Rectal smooth muscle tissue (tissue), 1 donor: ENCODE results near the gene HTRA3.

ENCODE experiments used
- H3K27ac ChIP-seq: one replicate; pipeline ENCODE4 v1.7.0; 2013; ENCODE audit warnings: low read depth, low read length, inconsistent platforms
- H3K27me3 ChIP-seq: one replicate; pipeline ENCODE4 v1.7.0; 2013; ENCODE audit warnings: low read length; ENCODE audit not compliant: control insufficient read depth, insufficient read depth
- H3K36me3 ChIP-seq: one replicate; pipeline ENCODE4 v1.7.0; 2013; ENCODE audit warnings: low read length; ENCODE audit not compliant: control insufficient read depth, insufficient read depth
- H3K4me1 ChIP-seq: one replicate; pipeline ENCODE4 v1.7.0; 2013; ENCODE audit warnings: low read length; ENCODE audit not compliant: control insufficient read depth, insufficient read depth
- H3K4me3 ChIP-seq: one replicate; pipeline ENCODE4 v1.7.0; 2013; ENCODE audit warnings: low read length
- H3K9ac ChIP-seq: one replicate; pipeline ENCODE4 v1.7.0; 2013; ENCODE audit warnings: low read length

Gene HTRA3

GRCh38 chr4:8268901-8269534 is 536 bp upstream of the HTRA3 start:
- H3K4me3 ChIP-seq, result peak overlapping the region; percentile 62
- H3K27me3 ChIP-seq, result peaks cover 3% of the 10 kb centered on the region
- H3K36me3 ChIP-seq, result no peaks in the 10 kb centered on the region
- peaks cover 25% of the 10 kb centered on the region for H3K4me1 ChIP-seq
- H3K27ac ChIP-seq, result peak overlapping the region; percentile 77
- H3K9ac ChIP-seq, result peak overlapping the region; percentile 8

GRCh38 chr4:8270418-8270771 is 841 bp downstream of the HTRA3 start:
- peak overlapping the region; percentile 9 for H3K27ac ChIP-seq
- H3K27me3 ChIP-seq, result peaks cover 3% of the 10 kb centered on the region
- peaks cover 37% of the 10 kb centered on the region for H3K4me1 ChIP-seq
- H3K36me3 ChIP-seq, result no peaks in the 10 kb centered on the region
- H3K9ac ChIP-seq, result no peak overlapping the region
- peak overlapping the region; percentile 62 for H3K4me3 ChIP-seq

- H3K4me3 ChIP-seq, result peak overlapping the region; percentile 62
- peaks cover 45% of the 10 kb centered on the region for H3K4me1 ChIP-seq
- H3K27ac ChIP-seq, result no peak overlapping the region
- no peak overlapping the region for H3K9ac ChIP-seq
- H3K36me3 ChIP-seq, result no peaks in the 10 kb centered on the region
- H3K27me3 ChIP-seq, result peaks cover 3% of the 10 kb centered on the region
These were observed 1.6 kb downstream of the HTRA3 start for GRCh38 chr4:8270912-8271815.

GRCh38 chr4:8271821-8272220 is 2.3 kb downstream of the HTRA3 start:
- Histone ChIP-seq H3K9ac (no peak overlapping the region), H3K27ac (peak overlapping the region; percentile 32), H3K4me3 (peak overlapping the region; percentile 25), H3K36me3 (no peaks in the 10 kb centered on the region), H3K27me3 (peaks cover 3% of the 10 kb centered on the region), H3K4me1 (peaks cover 51% of the 10 kb centered on the region)

- no peak overlapping the region for H3K9ac ChIP-seq
- H3K4me3 ChIP-seq, result no peak overlapping the region
These were observed 3.2 kb downstream of the HTRA3 start for GRCh38 chr4:8272472-8273428.

GRCh38 chr4:8273450-8273849 is 3.9 kb downstream of the HTRA3 start:
- H3K9ac ChIP-seq, result no peak overlapping the region
- no peaks in the 10 kb centered on the region for H3K36me3 ChIP-seq
- peaks cover 3% of the 10 kb centered on the region for H3K27me3 ChIP-seq
- peak overlapping the region; percentile 21 for H3K27ac ChIP-seq
- H3K4me3 ChIP-seq, result no peak overlapping the region
- peaks cover 59% of the 10 kb centered on the region for H3K4me1 ChIP-seq

More at GRCh38 chr4:8272472-8273428, 3.2 kb downstream of the HTRA3 start:
- Histone ChIP-seq H3K27me3 (peaks cover 3% of the 10 kb centered on the region), H3K27ac (peak overlapping the region; percentile 48), H3K4me1 (peaks cover 52% of the 10 kb centered on the region), H3K36me3 (no peaks in the 10 kb centered on the region)

GRCh38 chr4:8274066-8274652 is 4.6 kb downstream of the HTRA3 start:
- H3K4me3 ChIP-seq, result no peak overlapping the region
- H3K27ac ChIP-seq, result peak overlapping the region; percentile 78
- H3K27me3 ChIP-seq, result peaks cover 3% of the 10 kb centered on the region
- no peak overlapping the region for H3K9ac ChIP-seq
- H3K36me3 ChIP-seq, result no peaks in the 10 kb centered on the region
- H3K4me1 ChIP-seq, result peaks cover 57% of the 10 kb centered on the region

- peak overlapping the region; percentile 33 for H3K4me3 ChIP-seq
- H3K27me3 ChIP-seq, result peaks cover 3% of the 10 kb centered on the region
- peaks cover 55% of the 10 kb centered on the region for H3K4me1 ChIP-seq
- no peak overlapping the region for H3K9ac ChIP-seq
- peak overlapping the region; percentile 78 for H3K27ac ChIP-seq
- no peaks in the 10 kb centered on the region for H3K36me3 ChIP-seq
These were observed 5.4 kb downstream of the HTRA3 start for GRCh38 chr4:8274765-8275547.

GRCh38 chr4:8275548-8275910 is 6.0 kb downstream of the HTRA3 start:
- H3K36me3 ChIP-seq, result no peaks in the 10 kb centered on the region
- H3K4me3 ChIP-seq, result peak overlapping the region; percentile 33
- peaks cover 53% of the 10 kb centered on the region for H3K4me1 ChIP-seq
- peak overlapping the region; percentile 54 for H3K27ac ChIP-seq
- peaks cover under 1% of the 10 kb centered on the region for H3K27me3 ChIP-seq
- H3K9ac ChIP-seq, result no peak overlapping the region

- Histone ChIP-seq H3K9ac (no peak overlapping the region), H3K4me1 (peaks cover 53% of the 10 kb centered on the region), H3K4me3 (no peak overlapping the region), H3K27me3 (no peaks in the 10 kb centered on the region), H3K27ac (peak overlapping the region; percentile 45), H3K36me3 (no peaks in the 10 kb centered on the region)
These were observed 7.0 kb downstream of the HTRA3 start for GRCh38 chr4:8276358-8277240.
